Osteocyte (in vitro differentiated cells): ENCODE results near the gene SPOUT1. TPM values are rescaled to one million over a fixed set of nuclear protein-coding genes. Genes with fewer than 3 reads are reported as not detected.

Experiments used
- DNase-seq: peaks from one replicate; pipeline ENCODE4 v3.0.0; 2021; ENCODE audit warnings: mixed read lengths; ENCODE audit not compliant: unreplicated experiment; ENCODE audit errors: extremely low spot score
- H3K27ac Mint-ChIP-seq: one replicate; pipeline ENCODE4 v1.8.0; 2021; ENCODE audit warnings: mild to moderate bottlenecking, mixed read lengths; ENCODE audit not compliant: unreplicated experiment
- H3K27me3 Mint-ChIP-seq: one replicate; pipeline ENCODE4 v1.8.0; 2021; ENCODE audit warnings: mixed read lengths; ENCODE audit not compliant: unreplicated experiment
- H3K36me3 Mint-ChIP-seq: one replicate; pipeline ENCODE4 v1.8.0; 2021; ENCODE audit warnings: mixed read lengths; ENCODE audit not compliant: unreplicated experiment
- H3K4me1 Mint-ChIP-seq: one replicate; pipeline ENCODE4 v1.8.0; 2021; ENCODE audit warnings: mixed read lengths; ENCODE audit not compliant: unreplicated experiment
- H3K4me3 Mint-ChIP-seq: one replicate; pipeline ENCODE4 v1.8.0; 2021; ENCODE audit warnings: mild to moderate bottlenecking, moderate library complexity, mixed read lengths; ENCODE audit not compliant: unreplicated experiment
- H3K9me3 Mint-ChIP-seq: one replicate; pipeline ENCODE4 v1.8.0; 2021; ENCODE audit warnings: mixed read lengths; ENCODE audit not compliant: unreplicated experiment
- total RNA-seq: library from RNA; stranded (reverse); gene quantifications from 2 replicates; pipeline ENCODE4 v1.2.1, GENCODE V29; 2021
- TF ChIP-seq, protein P1 (sequence below): fragments of 200-600 bp; sonication (generic); IDR thresholded peaks from 2 replicates; pipeline ENCODE4 v1.5.0; 2021; ENCODE audit warnings: antibody characterized with exemption, mild to moderate bottlenecking, moderate library complexity

SPOUT1 gene
- total RNA-seq, 1 donor from 2014 or later: 34.8 TPM

GRCh38 chr9:128788445-128788844, 41.1 kb downstream of the SPOUT1 start:
- Mint-ChIP-seq H3K4me1 (peaks cover 19% of the 10 kb centered on the region), H3K4me3 (peak overlapping the region; percentile 95), H3K36me3 (peaks cover 20% of the 10 kb centered on the region), H3K27me3 (no peaks in the 10 kb centered on the region), H3K27ac (no peak overlapping the region), H3K9me3 (no peaks in the 10 kb centered on the region)
- TF ChIP-seq, protein P1, sequence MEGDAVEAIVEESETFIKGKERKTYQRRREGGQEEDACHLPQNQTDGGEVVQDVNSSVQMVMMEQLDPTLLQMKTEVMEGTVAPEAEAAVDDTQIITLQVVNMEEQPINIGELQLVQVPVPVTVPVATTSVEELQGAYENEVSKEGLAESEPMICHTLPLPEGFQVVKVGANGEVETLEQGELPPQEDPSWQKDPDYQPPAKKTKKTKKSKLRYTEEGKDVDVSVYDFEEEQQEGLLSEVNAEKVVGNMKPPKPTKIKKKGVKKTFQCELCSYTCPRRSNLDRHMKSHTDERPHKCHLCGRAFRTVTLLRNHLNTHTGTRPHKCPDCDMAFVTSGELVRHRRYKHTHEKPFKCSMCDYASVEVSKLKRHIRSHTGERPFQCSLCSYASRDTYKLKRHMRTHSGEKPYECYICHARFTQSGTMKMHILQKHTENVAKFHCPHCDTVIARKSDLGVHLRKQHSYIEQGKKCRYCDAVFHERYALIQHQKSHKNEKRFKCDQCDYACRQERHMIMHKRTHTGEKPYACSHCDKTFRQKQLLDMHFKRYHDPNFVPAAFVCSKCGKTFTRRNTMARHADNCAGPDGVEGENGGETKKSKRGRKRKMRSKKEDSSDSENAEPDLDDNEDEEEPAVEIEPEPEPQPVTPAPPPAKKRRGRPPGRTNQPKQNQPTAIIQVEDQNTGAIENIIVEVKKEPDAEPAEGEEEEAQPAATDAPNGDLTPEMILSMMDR: no peak
- no peak for DNase-seq

- H3K27me3 Mint-ChIP-seq: no peaks in the 10 kb centered on the region
- H3K27ac Mint-ChIP-seq: peak overlapping the region; percentile 79
- no peak for DNase-seq
- TF ChIP-seq, protein P1: no peak
- peaks cover 24% of the 10 kb centered on the region for H3K4me1 Mint-ChIP-seq
- H3K9me3 Mint-ChIP-seq: no peaks in the 10 kb centered on the region
- H3K4me3 Mint-ChIP-seq: peak overlapping the region; percentile 95
- peaks cover 12% of the 10 kb centered on the region for H3K36me3 Mint-ChIP-seq
Observed at GRCh38 chr9:128787659-128788058, 41.9 kb downstream of the SPOUT1 start.

DNA sequence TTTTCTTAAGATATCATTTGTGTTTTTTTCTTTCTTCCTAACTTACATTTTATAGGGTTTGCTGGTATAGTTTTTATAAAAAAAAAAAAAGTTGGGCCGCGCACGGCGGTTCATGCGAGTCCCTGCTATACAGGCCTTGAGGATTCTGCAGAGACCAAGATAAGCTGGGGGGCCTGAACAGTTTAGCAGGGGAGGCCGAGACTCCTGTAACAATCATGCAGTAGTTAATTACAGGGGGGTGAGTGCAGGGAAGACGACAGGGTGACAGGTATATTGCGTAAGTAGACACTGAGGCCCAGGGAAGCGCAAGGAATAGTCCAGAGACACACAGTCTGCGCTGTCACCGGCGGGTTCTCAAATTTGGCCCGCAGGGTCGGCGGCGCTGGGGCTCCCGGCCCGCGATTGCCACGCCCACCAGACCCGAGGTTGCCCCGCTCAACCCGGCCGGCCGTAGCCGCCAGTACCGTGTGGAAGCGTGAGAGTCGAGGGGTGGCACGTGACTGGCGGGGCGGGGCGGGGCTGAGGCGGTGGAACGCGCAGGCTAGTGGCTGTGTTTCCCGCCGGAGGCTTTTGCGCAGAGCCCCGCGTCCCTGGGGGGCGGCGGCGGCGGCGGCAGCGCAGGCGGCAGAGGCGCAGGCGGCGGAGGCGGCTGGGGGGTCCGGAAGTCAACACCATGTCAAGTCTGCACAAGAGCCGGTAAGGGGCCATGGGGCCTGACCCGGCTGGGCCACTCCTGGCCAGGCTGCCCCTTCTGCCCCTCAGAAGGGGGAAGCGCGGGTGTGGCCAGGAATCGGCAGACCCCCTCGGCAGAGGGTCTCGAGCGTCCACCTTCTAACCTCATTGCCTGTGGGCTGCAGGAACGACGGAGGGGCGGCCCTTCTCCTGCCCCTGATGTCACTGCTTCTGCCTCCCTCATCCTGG, 42.7 kb downstream of the SPOUT1 start, which contains the start of gene TBC1D13:
Gene TBC1D13 (plus strand): TSS at position 573 of the 921 bp plus-strand sequence. CDS start 101 bp downstream, at position 674.
- Mint-ChIP-seq H3K36me3 (peaks cover 6% of the 10 kb centered on the region), H3K4me3 (peak within 1 kb of the TSS; percentile 95), H3K9me3 (no peaks in the 10 kb centered on the region), H3K27me3 (no peaks in the 10 kb centered on the region), H3K4me1 (peaks cover 24% of the 10 kb centered on the region), H3K27ac (peak within 1 kb of the TSS; percentile 81)
- DNase-seq: peak; percentile 96
- TF ChIP-seq, protein P1: no peak

DNA sequence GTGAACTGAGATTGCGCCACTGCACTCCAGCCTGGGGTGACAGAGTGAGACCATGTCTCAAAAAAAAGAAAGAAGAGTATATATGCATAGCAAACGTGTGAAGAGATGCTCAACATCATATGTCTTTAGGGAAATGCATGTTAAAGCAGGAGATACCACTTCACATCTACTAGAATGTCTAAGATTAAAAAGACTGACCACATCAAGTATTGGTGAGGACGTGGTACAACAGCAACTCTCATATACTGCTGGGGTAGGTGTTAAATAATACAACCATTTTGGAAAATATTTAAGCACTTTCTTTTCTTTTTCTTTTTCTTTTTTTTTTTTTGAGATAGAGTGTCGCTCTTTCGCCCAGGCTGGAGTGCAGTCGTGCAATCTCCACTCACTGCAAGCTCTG, 44.2 kb downstream of the SPOUT1 start:
- H3K36me3 Mint-ChIP-seq: no peaks in the 10 kb centered on the region
- peaks cover 24% of the 10 kb centered on the region for H3K4me1 Mint-ChIP-seq
- H3K4me3 Mint-ChIP-seq: no peak overlapping the region
- H3K27ac Mint-ChIP-seq: no peak overlapping the region
- no peaks in the 10 kb centered on the region for H3K27me3 Mint-ChIP-seq
- TF ChIP-seq, protein P1: no peak
- H3K9me3 Mint-ChIP-seq: peaks cover 5% of the 10 kb centered on the region
- no peak for DNase-seq

- TF ChIP-seq, protein P1: no peak
- Mint-ChIP-seq H3K27ac (peak overlapping the region; percentile 86), H3K27me3 (no peaks in the 10 kb centered on the region), H3K4me1 (peaks cover 14% of the 10 kb centered on the region), H3K9me3 (peaks cover 5% of the 10 kb centered on the region), H3K4me3 (no peak overlapping the region), H3K36me3 (no peaks in the 10 kb centered on the region)
- DNase-seq: no peak
Observed at GRCh38 chr9:128782669-128783068, 46.9 kb downstream of the SPOUT1 start.
